ENCODE data around the gene APOBEC3B. TPM values are rescaled to one million over a fixed set of nuclear protein-coding genes. Genes with fewer than 3 reads are reported as not detected.
A peak's percentile ranks its signal among the peaks of the same experiment; 100 is the strongest.
"Not testable (repeated sequence)": the region's sequence is repeated elsewhere in the genome, so short reads cannot be mapped to it uniquely, and the experiment has no call there.

The APOBEC3B gene
- total RNA-seq, 1 donor, result 1.6 TPM

- DNase-seq (ENCODE audit: low read depth in 2 of 3, low spot score in 2 of 3), result no peak
Measured at GRCh38 chr22:38965614-38966379, 16.4 kb upstream of the APOBEC3B start.

- DNase-seq (ENCODE audit: low read depth in 2 of 3, low spot score in 2 of 3), result no peak
Measured at GRCh38 chr22:38966380-38966702, 15.8 kb upstream of the APOBEC3B start.

- DNase-seq (ENCODE audit: low read depth in 2 of 3, low spot score in 2 of 3), result no peak
Measured at GRCh38 chr22:38966942-38967341, 15.2 kb upstream of the APOBEC3B start.

- no peak for DNase-seq (ENCODE audit: low read depth in 2 of 3, low spot score in 2 of 3)
Measured at GRCh38 chr22:38967451-38968450, 14.4 kb upstream of the APOBEC3B start.

GRCh38 chr22:38968801-38969200 is 13.3 kb upstream of the APOBEC3B start:
- DNase-seq (ENCODE audit: low read depth in 2 of 3, low spot score in 2 of 3), result no peak

GRCh38 chr22:38970551-38970950 is 11.6 kb upstream of the APOBEC3B start:
- no peak for DNase-seq (ENCODE audit: low read depth in 2 of 3, low spot score in 2 of 3)

GRCh38 chr22:38971202-38971601 is 10.9 kb upstream of the APOBEC3B start:
- no peak for DNase-seq (ENCODE audit: low read depth in 2 of 3, low spot score in 2 of 3)

- DNase-seq (ENCODE audit: low read depth in 2 of 3, low spot score in 2 of 3), result no peak
Measured at GRCh38 chr22:38971791-38972190, 10.4 kb upstream of the APOBEC3B start.

GRCh38 chr22:38972558-38972957 is 9.6 kb upstream of the APOBEC3B start:
- DNase-seq (ENCODE audit: low read depth in 2 of 3, low spot score in 2 of 3), result no peak

GRCh38 chr22:38973289-38974169 is 8.6 kb upstream of the APOBEC3B start:
- peak in 2 of 3 donors; percentile 46 to 66 for DNase-seq (ENCODE audit: low read depth in 2 of 3, low spot score in 2 of 3)

- DNase-seq (ENCODE audit: low read depth in 2 of 3, low spot score in 2 of 3), result no peak
Measured at GRCh38 chr22:38974170-38974825, 7.8 kb upstream of the APOBEC3B start.

- DNase-seq (ENCODE audit: low read depth in 2 of 3, low spot score in 2 of 3), result no peak
Measured at GRCh38 chr22:38974826-38975175, 7.3 kb upstream of the APOBEC3B start.

- DNase-seq (ENCODE audit: low read depth in 2 of 3, low spot score in 2 of 3), result not testable (repeated sequence)
Measured at GRCh38 chr22:38977289-38977688, 4.9 kb upstream of the APOBEC3B start.

- not testable (repeated sequence) for DNase-seq (ENCODE audit: low read depth in 2 of 3, low spot score in 2 of 3)
Measured at GRCh38 chr22:38980587-38980986, 1.6 kb upstream of the APOBEC3B start.

- peak in 1 of 3 donors; percentile 54 for DNase-seq (ENCODE audit: low read depth in 2 of 3, low spot score in 2 of 3)
Measured at GRCh38 chr22:38981005-38981991, 849 bp upstream of the APOBEC3B start.

GRCh38 chr22:38984224-38984623 is 2.1 kb downstream of the APOBEC3B start:
- no peak for DNase-seq (ENCODE audit: low read depth in 2 of 3, low spot score in 2 of 3)

- peak; percentile 36 to 70 (median 48) for DNase-seq (ENCODE audit: low read depth in 2 of 3, low spot score in 2 of 3)
Measured at GRCh38 chr22:38984784-38985757, 2.9 kb downstream of the APOBEC3B start.

- DNase-seq (ENCODE audit: low read depth in 2 of 3, low spot score in 2 of 3), result no peak
Measured at GRCh38 chr22:38986629-38987028, 4.5 kb downstream of the APOBEC3B start.

Data from hematopoietic multipotent progenitor cell (in vitro differentiated cells).